WERI-Rb-1 (cell line): ENCODE results near the gene POP5.
A peak's percentile ranks its signal among the peaks of the same experiment; 100 is the strongest.

Experiments used
- DNase-seq: peaks from one replicate; pipeline ENCODE4 v3.0.0-alpha.2; 2020
- H3K27ac ChIP-seq: fragments of 250-450 bp; sonication (Bioruptor Pico); 2 replicates; pipeline ENCODE4 v1.5.1; 2020; ENCODE audit warnings: mild to moderate bottlenecking, moderate library complexity
- H3K27me3 ChIP-seq: fragments of 250-450 bp; sonication (Bioruptor Pico); 2 replicates; pipeline ENCODE4 v1.5.1; 2021; ENCODE audit warnings: mild to moderate bottlenecking, low read depth, moderate library complexity; ENCODE audit not compliant: insufficient read depth, severe bottlenecking
- H3K36me3 ChIP-seq: fragments of 250-450 bp; sonication (Bioruptor Pico); 2 replicates; pipeline ENCODE4 v1.5.1; 2020; ENCODE audit warnings: mild to moderate bottlenecking, moderate library complexity
- H3K4me3 ChIP-seq: 2 replicates; pipeline ENCODE4 v1.5.1; 2011; ENCODE audit warnings: low read depth, mild to moderate bottlenecking, control low read depth, low read length
- H3K9me3 ChIP-seq: fragments of 250-450 bp; sonication (Bioruptor Pico); 2 replicates; pipeline ENCODE4 v1.5.1; 2021; ENCODE audit warnings: mild to moderate bottlenecking, moderate library complexity; ENCODE audit not compliant: severe bottlenecking
- CTCF ChIP-seq: IDR thresholded peaks from 2 replicates; pipeline ENCODE4 v1.5.1; 2011; ENCODE audit warnings: low read depth, mild to moderate bottlenecking, control low read depth, inconsistent platforms, low read length

POP5 gene

GRCh38 chr12:120580787-120581723, at the start of gene POP5:
POP5 (minus strand) TSS chr12:120581402; CDS start chr12:120581362, 40 bp downstream.
- H3K9me3 ChIP-seq, result no peaks in the 10 kb centered on the region
- TF ChIP-seq CTCF, result no peak

GRCh38 chr12:120630104-120630892, 49.1 kb upstream of the POP5 start:
- Histone ChIP-seq H3K36me3 (no peaks in the 10 kb centered on the region), H3K4me3 (no peak overlapping the region), H3K27me3 (no peaks in the 10 kb centered on the region), H3K27ac (no peak overlapping the region), H3K9me3 (no peaks in the 10 kb centered on the region)
- TF ChIP-seq CTCF, result no peak
- peak; percentile 24 for DNase-seq

More at GRCh38 chr12:120580787-120581723, at the start of gene POP5:
- peak within 1 kb of the TSS; percentile 43 for H3K27ac ChIP-seq
- peak; percentile 97 for DNase-seq
- H3K27me3 ChIP-seq, result peaks cover 23% of the 10 kb centered on the region
- H3K36me3 ChIP-seq, result peaks cover 38% of the 10 kb centered on the region
- H3K4me3 ChIP-seq, result peak within 1 kb of the TSS; percentile 88

GRCh38 chr12:120628919-120629318, 47.7 kb upstream of the POP5 start:
- Histone ChIP-seq H3K4me3 (no peak overlapping the region), H3K27me3 (no peaks in the 10 kb centered on the region), H3K36me3 (no peaks in the 10 kb centered on the region), H3K27ac (no peak overlapping the region), H3K9me3 (no peaks in the 10 kb centered on the region)
- peak; percentile 54 for TF ChIP-seq CTCF
- peak; percentile 51 for DNase-seq

- no peaks in the 10 kb centered on the region for H3K9me3 ChIP-seq
- TF ChIP-seq CTCF, result no peak
- no peak overlapping the region for H3K4me3 ChIP-seq
- no peaks in the 10 kb centered on the region for H3K27me3 ChIP-seq
- DNase-seq, result no peak
- H3K36me3 ChIP-seq, result no peaks in the 10 kb centered on the region
- H3K27ac ChIP-seq, result no peak overlapping the region
Observed at GRCh38 chr12:120625557-120626419, 44.6 kb upstream of the POP5 start.

GRCh38 chr12:120620624-120621023, 39.4 kb upstream of the POP5 start:
- no peak for TF ChIP-seq CTCF
- Histone ChIP-seq H3K27ac (no peak overlapping the region), H3K4me3 (no peak overlapping the region), H3K9me3 (no peaks in the 10 kb centered on the region), H3K36me3 (no peaks in the 10 kb centered on the region), H3K27me3 (no peaks in the 10 kb centered on the region)
- no peak for DNase-seq
